KOPT-K1 (cell line): ENCODE measurements around the gene COBLL1.

ENCODE experiments used
- H3K27ac ChIP-seq: fragments of 200-600 bp; sonication (generic); 2 replicates; pipeline ENCODE4 v1.5.1; 2016; ENCODE audit warnings: antibody characterized with exemption, mild to moderate bottlenecking, low read depth, low read length; ENCODE audit not compliant: poor library complexity, severe bottlenecking
- H3K36me3 ChIP-seq: fragments of 200-600 bp; sonication (generic); 2 replicates; pipeline ENCODE4 v1.5.1; 2017; ENCODE audit warnings: antibody characterized with exemption, mild to moderate bottlenecking, low read length, moderate library complexity; ENCODE audit not compliant: insufficient read depth
- H3K9me3 ChIP-seq: fragments of 200-600 bp; sonication (generic); 2 replicates; pipeline ENCODE4 v1.5.1; 2017; ENCODE audit warnings: antibody characterized with exemption, low read length, mild to moderate bottlenecking; ENCODE audit not compliant: insufficient read depth, poor library complexity, severe bottlenecking

COBLL1 gene

DNA sequence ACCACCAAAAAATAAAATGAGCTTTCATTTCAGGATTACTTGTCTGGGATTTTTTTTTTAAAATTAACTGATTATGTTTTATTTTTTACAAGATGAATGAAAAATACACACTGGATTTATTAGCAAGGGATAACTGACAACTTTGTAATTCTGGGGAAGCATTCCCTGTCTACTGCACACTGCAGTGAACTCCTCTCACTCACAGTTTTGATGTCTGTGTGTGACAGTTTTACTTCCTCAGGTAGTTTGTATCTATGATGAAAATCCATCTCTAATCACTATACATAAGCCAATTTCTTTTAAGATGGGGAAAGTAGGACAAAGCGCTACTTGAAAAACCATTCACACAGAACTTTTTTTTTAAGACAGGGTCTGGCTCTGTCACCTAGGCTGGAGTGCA is 94.5 kb downstream of the COBLL1 start:
- Histone ChIP-seq H3K36me3 (no peaks in the 10 kb centered on the region), H3K27ac (no peak overlapping the region), H3K9me3 (no peaks in the 10 kb centered on the region)

DNA sequence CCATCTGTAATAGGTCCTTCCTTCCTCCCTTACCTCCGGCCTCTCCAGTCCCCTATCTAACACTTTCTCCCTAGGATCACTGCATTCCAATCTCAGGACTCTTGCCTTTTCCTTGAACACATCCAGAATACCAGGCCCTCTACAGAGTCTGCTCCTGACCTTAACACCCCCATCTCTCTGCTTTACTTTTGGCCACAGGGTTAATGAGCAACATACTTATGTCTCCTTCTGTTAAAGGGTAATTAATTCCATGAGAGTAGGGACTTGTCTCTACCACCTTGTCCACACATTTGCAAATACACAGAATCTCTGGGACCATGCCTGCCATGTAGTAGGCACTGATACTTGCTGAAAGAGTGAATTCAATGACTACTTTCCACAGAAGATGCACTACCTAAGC is 94.9 kb downstream of the COBLL1 start:
- no peaks in the 10 kb centered on the region for H3K36me3 ChIP-seq
- H3K9me3 ChIP-seq: no peaks in the 10 kb centered on the region
- no peak overlapping the region for H3K27ac ChIP-seq

- no peak overlapping the region for H3K27ac ChIP-seq
- H3K36me3 ChIP-seq: no peaks in the 10 kb centered on the region
- no peaks in the 10 kb centered on the region for H3K9me3 ChIP-seq
Measured at GRCh38 chr2:164745012-164745797, 96.4 kb downstream of the COBLL1 start.

GRCh38 chr2:164742738-164743317 is 98.8 kb downstream of the COBLL1 start:
- H3K27ac ChIP-seq: no peak overlapping the region
- H3K36me3 ChIP-seq: no peaks in the 10 kb centered on the region
- no peaks in the 10 kb centered on the region for H3K9me3 ChIP-seq

DNA sequence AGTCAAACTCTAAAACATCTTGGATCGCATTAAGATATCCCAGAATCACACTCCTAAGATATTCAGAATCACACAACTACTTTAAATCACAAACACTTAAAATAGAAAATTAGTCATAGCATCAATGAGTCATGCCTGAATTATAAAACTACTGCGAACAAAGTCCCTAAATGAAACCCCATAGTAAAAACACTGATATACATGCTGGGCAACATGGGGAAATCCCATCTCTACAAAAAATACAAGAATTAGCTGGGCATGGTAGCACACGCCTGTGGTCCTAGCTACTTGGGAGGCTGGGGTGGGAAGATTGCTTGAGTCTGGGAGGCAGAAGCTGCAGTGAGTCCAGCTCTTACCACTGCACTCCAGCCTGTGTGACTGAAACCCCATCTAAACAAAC is 101.7 kb downstream of the COBLL1 start:
- H3K9me3 ChIP-seq: no peaks in the 10 kb centered on the region
- no peak overlapping the region for H3K27ac ChIP-seq
- H3K36me3 ChIP-seq: no peaks in the 10 kb centered on the region

GRCh38 chr2:164737612-164738081 is 104.0 kb downstream of the COBLL1 start:
- no peaks in the 10 kb centered on the region for H3K9me3 ChIP-seq
- no peaks in the 10 kb centered on the region for H3K36me3 ChIP-seq
- no peak overlapping the region for H3K27ac ChIP-seq

DNA sequence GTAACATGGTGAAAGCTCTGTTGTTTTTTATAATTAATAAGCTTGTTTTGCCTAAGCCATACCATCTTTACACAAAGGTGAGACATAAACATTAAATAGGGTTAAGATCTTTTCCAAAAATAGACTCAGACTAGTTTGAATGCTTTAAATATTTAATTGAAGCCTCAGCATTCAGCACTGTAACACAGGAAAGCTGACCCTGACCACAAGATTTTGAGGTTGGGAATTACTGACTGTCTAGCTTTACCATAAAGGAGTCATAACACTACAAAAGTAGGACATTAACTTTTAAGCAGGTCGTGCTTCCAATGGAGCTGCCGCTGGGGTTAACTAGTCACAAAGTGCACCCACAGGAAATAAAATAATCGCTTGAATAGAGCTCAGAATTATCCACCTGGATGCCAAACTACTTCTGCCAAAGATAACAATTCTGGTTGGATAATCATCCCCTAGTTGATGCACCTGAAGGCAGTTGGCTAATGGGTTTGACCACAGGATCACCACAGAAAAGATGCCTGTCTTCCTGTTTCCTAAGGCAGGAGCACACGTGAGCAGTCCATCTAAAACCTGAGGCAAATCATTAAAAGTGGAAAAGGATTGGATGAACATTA is 106.2 kb downstream of the COBLL1 start:
- no peak overlapping the region for H3K27ac ChIP-seq

GRCh38 chr2:164734196-164734595 is 107.4 kb downstream of the COBLL1 start:
- no peaks in the 10 kb centered on the region for H3K36me3 ChIP-seq
- H3K9me3 ChIP-seq: no peaks in the 10 kb centered on the region
- no peak overlapping the region for H3K27ac ChIP-seq

More for the DNA sequence above, 106.2 kb downstream of the COBLL1 start:
- Histone ChIP-seq H3K36me3 (no peaks in the 10 kb centered on the region), H3K9me3 (no peaks in the 10 kb centered on the region)

- Histone ChIP-seq H3K27ac (no peak overlapping the region), H3K9me3 (no peaks in the 10 kb centered on the region), H3K36me3 (no peaks in the 10 kb centered on the region)
Measured at GRCh38 chr2:164725542-164725941, 116.1 kb downstream of the COBLL1 start.

DNA sequence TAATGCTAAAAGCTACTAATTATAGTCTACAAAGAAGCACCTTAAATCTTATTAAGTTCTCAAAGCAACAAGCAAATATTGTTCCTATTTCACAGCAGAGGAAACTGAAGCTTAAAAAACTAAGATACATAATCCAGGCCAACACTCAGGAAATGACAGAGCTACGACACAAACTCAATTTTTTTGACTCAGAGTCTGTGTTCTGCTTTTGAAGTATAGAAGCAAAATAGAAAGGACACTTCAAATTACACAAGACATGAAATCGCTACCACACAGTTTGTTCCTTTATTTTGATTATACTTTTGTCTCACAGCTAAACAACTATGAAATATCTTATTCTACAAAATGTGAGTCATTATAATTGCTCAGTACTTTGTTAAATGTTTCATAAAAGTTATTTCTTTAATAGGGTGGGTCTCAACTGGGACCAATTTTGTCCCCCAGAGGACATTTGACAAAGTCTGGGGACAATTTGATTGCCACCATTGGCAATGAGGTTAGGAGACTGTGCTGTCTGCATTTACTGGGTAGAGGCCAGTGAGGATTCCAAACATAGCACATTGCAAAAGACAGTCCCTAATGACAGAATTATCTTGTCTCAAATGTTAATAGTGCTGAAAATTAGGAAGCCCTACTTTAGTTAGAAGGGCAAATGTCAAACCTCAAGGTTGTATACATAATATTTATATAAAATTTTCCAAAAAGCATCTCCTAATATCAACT is 118.8 kb downstream of the COBLL1 start:
- H3K27ac ChIP-seq: no peak overlapping the region

GRCh38 chr2:164721430-164721829 is 120.2 kb downstream of the COBLL1 start:
- Histone ChIP-seq H3K36me3 (no peaks in the 10 kb centered on the region), H3K9me3 (no peaks in the 10 kb centered on the region), H3K27ac (no peak overlapping the region)

More for the DNA sequence above, 118.8 kb downstream of the COBLL1 start:
- no peaks in the 10 kb centered on the region for H3K9me3 ChIP-seq
- no peaks in the 10 kb centered on the region for H3K36me3 ChIP-seq

GRCh38 chr2:164719996-164720941 is 121.4 kb downstream of the COBLL1 start:
- Histone ChIP-seq H3K27ac (no peak overlapping the region), H3K36me3 (no peaks in the 10 kb centered on the region), H3K9me3 (no peaks in the 10 kb centered on the region)

GRCh38 chr2:164717000-164717803 is 124.4 kb downstream of the COBLL1 start:
- no peaks in the 10 kb centered on the region for H3K36me3 ChIP-seq
- H3K9me3 ChIP-seq: no peaks in the 10 kb centered on the region
- H3K27ac ChIP-seq: no peak overlapping the region
